AG09319 (cell line): ENCODE measurements around the gene RNF182.

Experiments
- DNase-seq: peaks from one replicate; pipeline ENCODE4 v3.0.0-alpha.2; 2010; ENCODE audit warnings: low read depth; ENCODE audit errors: extremely low read depth
- TF ChIP-seq, protein P1 (sequence below): IDR thresholded peaks from 2 replicates; pipeline ENCODE4 v1.5.1; 2011; ENCODE audit warnings: low read depth, mild to moderate bottlenecking, inconsistent platforms, low read length, moderate library complexity

RNF182 gene

DNA sequence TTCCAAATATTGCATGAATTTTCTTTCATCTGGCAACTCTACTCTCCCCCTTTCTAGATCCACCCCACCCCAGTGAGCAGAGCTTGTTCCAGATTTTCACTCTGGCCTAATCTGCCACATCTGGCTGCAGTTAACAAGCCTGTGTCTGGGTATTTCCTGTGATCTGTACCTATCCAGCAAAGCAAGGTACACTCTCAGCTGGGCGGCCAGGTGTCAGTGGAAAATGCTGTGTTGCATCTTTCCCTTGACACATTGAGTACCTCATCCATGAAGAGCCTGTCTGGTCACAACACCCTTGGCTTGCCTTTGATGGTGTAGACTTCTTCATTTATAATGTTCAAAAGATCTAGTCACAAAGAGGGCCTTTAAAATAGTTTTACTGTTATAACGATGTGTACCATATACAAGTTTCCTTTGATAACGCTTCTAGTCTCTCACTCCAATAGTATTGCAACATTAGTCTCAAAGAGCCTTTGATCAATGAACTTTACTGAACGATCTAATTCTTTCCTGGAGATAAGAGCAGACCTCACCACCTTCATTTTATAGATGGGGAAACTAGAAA lies 6.0 kb upstream of the RNF182 start:
- TF ChIP-seq, protein P1, sequence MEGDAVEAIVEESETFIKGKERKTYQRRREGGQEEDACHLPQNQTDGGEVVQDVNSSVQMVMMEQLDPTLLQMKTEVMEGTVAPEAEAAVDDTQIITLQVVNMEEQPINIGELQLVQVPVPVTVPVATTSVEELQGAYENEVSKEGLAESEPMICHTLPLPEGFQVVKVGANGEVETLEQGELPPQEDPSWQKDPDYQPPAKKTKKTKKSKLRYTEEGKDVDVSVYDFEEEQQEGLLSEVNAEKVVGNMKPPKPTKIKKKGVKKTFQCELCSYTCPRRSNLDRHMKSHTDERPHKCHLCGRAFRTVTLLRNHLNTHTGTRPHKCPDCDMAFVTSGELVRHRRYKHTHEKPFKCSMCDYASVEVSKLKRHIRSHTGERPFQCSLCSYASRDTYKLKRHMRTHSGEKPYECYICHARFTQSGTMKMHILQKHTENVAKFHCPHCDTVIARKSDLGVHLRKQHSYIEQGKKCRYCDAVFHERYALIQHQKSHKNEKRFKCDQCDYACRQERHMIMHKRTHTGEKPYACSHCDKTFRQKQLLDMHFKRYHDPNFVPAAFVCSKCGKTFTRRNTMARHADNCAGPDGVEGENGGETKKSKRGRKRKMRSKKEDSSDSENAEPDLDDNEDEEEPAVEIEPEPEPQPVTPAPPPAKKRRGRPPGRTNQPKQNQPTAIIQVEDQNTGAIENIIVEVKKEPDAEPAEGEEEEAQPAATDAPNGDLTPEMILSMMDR, result no peak
- DNase-seq, result no peak

GRCh38 chr6:13919861-13920260 lies 4.9 kb upstream of the RNF182 start:
- TF ChIP-seq, protein P1, result no peak
- no peak for DNase-seq

GRCh38 chr6:13920552-13920951 lies 4.2 kb upstream of the RNF182 start:
- no peak for DNase-seq
- TF ChIP-seq, protein P1, result no peak

GRCh38 chr6:13922750-13923149 lies 2.0 kb upstream of the RNF182 start:
- DNase-seq, result no peak
- TF ChIP-seq, protein P1, result no peak

DNA sequence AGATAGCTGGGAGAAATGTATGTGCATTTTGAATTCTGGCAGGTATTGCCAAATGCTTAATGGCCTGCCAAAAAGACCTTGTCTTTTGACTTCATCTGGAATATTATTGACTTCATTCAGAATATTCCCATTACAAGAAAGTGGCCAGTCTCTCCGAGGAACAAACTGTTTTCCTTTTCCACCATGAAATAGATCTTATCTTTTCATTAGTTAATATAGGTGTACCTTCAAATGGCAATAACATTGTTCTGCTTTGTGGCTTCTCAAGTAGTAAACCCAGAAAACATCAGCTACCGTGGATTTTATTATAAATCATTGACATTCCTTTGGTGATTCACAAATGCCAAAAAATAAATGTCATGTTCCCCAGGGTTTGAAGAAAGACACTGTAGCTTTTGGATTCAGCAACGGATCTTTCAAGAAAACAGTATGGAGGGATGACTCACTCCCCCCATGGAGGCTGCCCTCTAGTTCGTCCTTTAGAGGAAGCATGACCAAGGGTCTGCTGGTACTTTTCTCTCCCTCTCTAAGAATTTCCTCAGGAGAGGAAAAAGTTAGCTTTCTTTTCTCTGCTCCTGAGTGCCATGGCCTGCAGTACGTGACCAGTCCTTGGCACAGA lies 1.1 kb upstream of the RNF182 start:
- TF ChIP-seq, protein P1, result no peak
- DNase-seq, result no peak

DNA sequence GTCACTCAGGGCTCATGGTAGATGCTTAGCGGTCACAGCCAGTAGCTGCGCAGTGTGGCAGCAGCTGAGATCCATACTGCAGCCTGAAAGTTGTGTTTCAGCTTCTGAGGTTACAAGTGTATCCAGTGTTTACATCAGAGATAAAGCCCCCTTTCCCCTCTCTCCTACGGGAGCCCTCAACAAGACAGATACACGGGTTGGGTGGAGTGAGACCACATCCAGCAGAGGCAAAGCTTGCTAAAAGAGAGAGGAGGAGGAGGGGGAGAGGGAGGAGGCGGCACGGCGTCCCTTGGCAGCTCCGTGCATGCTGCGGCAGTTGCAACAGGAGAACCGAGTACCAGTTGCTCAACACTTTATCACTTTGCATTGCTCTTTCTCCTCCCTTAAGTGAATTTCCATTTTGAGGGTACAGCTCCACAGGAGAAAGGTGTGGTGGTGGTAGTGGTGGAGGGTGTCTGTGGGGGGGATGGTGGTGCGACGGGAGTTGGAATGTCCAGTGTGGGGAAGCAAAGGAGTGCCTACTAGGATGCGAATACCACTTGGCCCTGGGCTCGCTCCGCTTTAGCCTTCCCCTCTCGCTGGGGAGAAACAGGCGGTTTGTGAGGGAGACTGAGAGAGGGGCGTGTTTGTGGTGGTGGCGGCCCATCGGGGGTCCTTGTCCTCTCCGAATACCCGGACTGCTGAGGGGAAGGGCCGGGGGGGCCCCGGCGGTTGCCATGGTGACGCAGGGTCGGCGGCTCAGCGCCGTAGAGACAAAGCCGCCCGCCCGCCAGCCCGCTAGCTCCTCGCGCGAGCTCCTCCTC lies 405 bp upstream of the RNF182 start:
- no peak for DNase-seq
- TF ChIP-seq, protein P1, result no peak

GRCh38 chr6:13926378-13926777 lies 1.6 kb downstream of the RNF182 start:
- TF ChIP-seq, protein P1, result no peak
- no peak for DNase-seq
